Gastrocnemius medialis (tissue), 4 donors: Measurements from ENCODE around the gene IMPACT. TPM values are rescaled to one million over a fixed set of nuclear protein-coding genes. Genes with fewer than 3 reads are reported as not detected.

Experiments used
- ATAC-seq, 2 donors: fragments of 150-250 bp; one replicate each; pipeline ENCODE4 v1.9.1; 2016
- DNase-seq, 2 donors: peaks; one replicate each; pipeline ENCODE4 v3.0.0-alpha.2; 2019
- H3K27ac ChIP-seq, 4 donors: fragments of 200-600 bp; sonication (generic); 1 replicate in 1 of 4; 2 replicates in 3 of 4; pipeline ENCODE4 v1.5.1; 2016 to 2018; ENCODE audit warnings: mild to moderate bottlenecking in 2 of 4, moderate library complexity in 1 of 4
- H3K27me3 ChIP-seq, 3 donors: fragments of 200-600 bp; sonication (generic) in 2 of 3; 1 replicate in 1 of 3; 2 replicates in 2 of 3; pipeline versions ENCODE4 v1.5.1 to v1.6.0; 2016 to 2019; ENCODE audit warnings: mild to moderate bottlenecking in 1 of 3, moderate library complexity in 1 of 3
- H3K36me3 ChIP-seq, 2 donors: fragments of 200-600 bp; sonication (generic) in 1 of 2; one replicate each; pipeline ENCODE4 v1.5.1; 2017 to 2018
- H3K4me1 ChIP-seq, 2 donors: fragments of 200-600 bp; sonication (generic) in 1 of 2; one replicate each; pipeline ENCODE4 v1.5.1; 2016 to 2017; ENCODE audit warnings: mild to moderate bottlenecking in 2 of 2
- H3K4me3 ChIP-seq, 4 donors: fragments of 200-600 bp; sonication (generic) in 3 of 4; 1 replicate in 1 of 4; 2 replicates in 3 of 4; pipeline ENCODE4 v1.5.1; 2016 to 2019; ENCODE audit warnings: mild to moderate bottlenecking in 2 of 4
- H3K9me3 ChIP-seq, 3 donors: fragments of 200-600 bp; sonication (generic) in 2 of 3; 1 replicate in 1 of 3; 2 replicates in 2 of 3; pipeline ENCODE4 v1.5.1; 2016 to 2019
- CTCF ChIP-seq, 5 experiments: fragments of 450-650 bp in 3 of 5; fragments of 200-600 bp in 2 of 5; sonication (generic) in 2 of 5; IDR thresholded peaks in 4 of 5; conservative IDR thresholded peaks in 1 of 5; 1 replicate in 4 of 5; 2 replicates in 1 of 5; pipeline ENCODE4 v1.5.1; 2016 to 2019; ENCODE audit warnings: antibody characterized with exemption in 5 of 5, mild to moderate bottlenecking in 3 of 5, moderate library complexity in 3 of 5
- POLR2A ChIP-seq, 2 donors: fragments of 450-650 bp; IDR thresholded peaks; one replicate each; pipeline ENCODE4 v1.6.1; 2017; ENCODE audit warnings: antibody characterized with exemption in 2 of 2, mild to moderate bottlenecking in 2 of 2, moderate library complexity in 2 of 2
- in situ Hi-C, 4 donors: fragments of 200-750 bp; cut with MboI; loops; one replicate each; pipeline versions ENCODE4 v1.15.0 to v1.8.0; 2017; ENCODE audit warnings: low sequenced_read_pairs in 4 of 4
- intact Hi-C: fragments of 100-400 bp; cut with DNase I; formaldehyde crosslinking; loops from one replicate; pipeline ENCODE4 v1.15.1; 2023; ENCODE audit warnings: low total_unique reads
- total RNA-seq, 4 donors: library from RNA; depleted of rRNA; stranded (reverse); fragments of >200 nt; gene quantifications; one replicate each; pipeline versions ENCODE4 v1.1.0 to v1.2.3, GENCODE V29; 2016

Gene IMPACT
- total RNA-seq, 4 donors from 2014 or later: 9.1 to 18.7 (median 11.9) TPM

GRCh38 chr18:24461996-24462395 lies 35.5 kb downstream of the IMPACT start:
- ATAC-seq (no peak), DNase-seq (no peak)
- Histone ChIP-seq H3K27ac (no peak overlapping the region), H3K36me3 (no peaks in the 10 kb centered on the region), H3K27me3 (no peaks in the 10 kb centered on the region), H3K4me3 (no peak overlapping the region), H3K4me1 (no peaks in the 10 kb centered on the region), H3K9me3 (no peaks in the 10 kb centered on the region)
- no peak for TF ChIP-seq CTCF (IDR thresholded peaks at IDR 0.05 in 4 of 5, conservative IDR thresholded peaks at IDR 0.05 in 1 of 5)
- TF ChIP-seq POLR2A (IDR thresholded peaks at IDR 0.05): no peak
- intact Hi-C loops (no loop called here), in situ Hi-C loops (no loop called here)

- Histone ChIP-seq H3K4me1 (no peaks in the 10 kb centered on the region), H3K4me3 (no peak overlapping the region), H3K36me3 (no peaks in the 10 kb centered on the region), H3K27ac (no peak overlapping the region), H3K9me3 (no peaks in the 10 kb centered on the region), H3K27me3 (no peaks in the 10 kb centered on the region)
- no peak for ATAC-seq
- intact Hi-C loops (no loop called here), in situ Hi-C loops (no loop called here)
- TF ChIP-seq CTCF (IDR thresholded peaks at IDR 0.05 in 4 of 5, conservative IDR thresholded peaks at IDR 0.05 in 1 of 5): no peak
- TF ChIP-seq POLR2A (IDR thresholded peaks at IDR 0.05): no peak
- no peak for DNase-seq
Measured at GRCh38 chr18:24462838-24463775, 36.6 kb downstream of the IMPACT start.

GRCh38 chr18:24465486-24465885 lies 39.0 kb downstream of the IMPACT start:
- no peaks in the 10 kb centered on the region for H3K4me1 ChIP-seq
- intact Hi-C loops (no loop called here), in situ Hi-C loops (no loop called here)
- DNase-seq (no peak), ATAC-seq (no peak)
- H3K36me3 ChIP-seq: no peaks in the 10 kb centered on the region
- TF ChIP-seq CTCF (IDR thresholded peaks at IDR 0.05 in 4 of 5, conservative IDR thresholded peaks at IDR 0.05 in 1 of 5) (no peak), POLR2A (IDR thresholded peaks at IDR 0.05) (no peak)
- H3K27me3 ChIP-seq: no peaks in the 10 kb centered on the region
- no peaks in the 10 kb centered on the region for H3K9me3 ChIP-seq
- no peak overlapping the region for H3K27ac ChIP-seq
- no peak overlapping the region for H3K4me3 ChIP-seq

GRCh38 chr18:24466771-24467170 lies 40.3 kb downstream of the IMPACT start:
- Histone ChIP-seq H3K4me3 (no peak overlapping the region), H3K27ac (no peak overlapping the region), H3K36me3 (no peaks in the 10 kb centered on the region), H3K27me3 (no peaks in the 10 kb centered on the region), H3K4me1 (no peaks in the 10 kb centered on the region), H3K9me3 (no peaks in the 10 kb centered on the region)
- ATAC-seq (no peak), DNase-seq (no peak)
- intact Hi-C loops (no loop called here), in situ Hi-C loops (no loop called here)
- TF ChIP-seq CTCF (IDR thresholded peaks at IDR 0.05 in 4 of 5, conservative IDR thresholded peaks at IDR 0.05 in 1 of 5) (no peak), POLR2A (IDR thresholded peaks at IDR 0.05) (no peak)
